Suprapubic skin (tissue), 4 donors: ENCODE data around the gene CAMTA1. TPM values are rescaled to one million over a fixed set of nuclear protein-coding genes. Genes with fewer than 3 reads are reported as not detected.
A peak's percentile ranks its signal among the peaks of the same experiment; 100 is the strongest.

Experiments
- DNase-seq, 2 donors: peaks; one replicate each; pipeline ENCODE4 v3.0.0-alpha.2; 2019; ENCODE audit warnings: low spot score in 2 of 2
- H3K27ac ChIP-seq: fragments of 200-600 bp; sonication (generic); one replicate; pipeline ENCODE4 v1.5.1; 2019
- H3K27me3 ChIP-seq: fragments of 200-600 bp; sonication (generic); one replicate; pipeline ENCODE4 v1.5.1; 2019
- H3K36me3 ChIP-seq: fragments of 200-600 bp; sonication (generic); one replicate; pipeline ENCODE4 v1.5.1; 2019
- H3K4me1 ChIP-seq: fragments of 200-600 bp; sonication (generic); one replicate; pipeline ENCODE4 v1.5.1; 2019
- H3K4me3 ChIP-seq: fragments of 200-600 bp; sonication (generic); one replicate; pipeline ENCODE4 v1.5.1; 2019; ENCODE audit warnings: mild to moderate bottlenecking
- H3K9me3 ChIP-seq: fragments of 200-600 bp; sonication (generic); one replicate; pipeline ENCODE4 v1.5.1; 2019
- CTCF ChIP-seq, 2 donors: fragments of 200-600 bp in 1 of 2; fragments of 450-650 bp in 1 of 2; sonication (generic) in 1 of 2; IDR thresholded peaks; one replicate each; pipeline ENCODE4 v1.5.1; 2016 to 2019; ENCODE audit warnings: antibody characterized with exemption in 2 of 2, mild to moderate bottlenecking in 1 of 2, moderate library complexity in 1 of 2
- EP300 ChIP-seq: sonication (generic); formaldehyde crosslinking; IDR thresholded peaks from one replicate; pipeline ENCODE4 v1.6.1; 2017; ENCODE audit warnings: antibody characterized with exemption
- POLR2A ChIP-seq, 2 donors: fragments of 450-650 bp; IDR thresholded peaks; one replicate each; pipeline ENCODE4 v1.6.1; 2017; ENCODE audit warnings: antibody characterized with exemption in 2 of 2, mild to moderate bottlenecking in 2 of 2, moderate library complexity in 2 of 2
- POLR2AphosphoS5 ChIP-seq, 3 donors: sonication (generic); formaldehyde crosslinking; IDR thresholded peaks; one replicate each; pipeline ENCODE4 v1.6.1; 2017; ENCODE audit warnings: antibody characterized with exemption in 3 of 3
- WGBS: methylation state at CpG from one replicate; pipeline ENCODE4 v1.1.5; 2018; 5-methylcytosine and 5-hydroxymethylcytosine counted together
- total RNA-seq, 4 donors: library from RNA; depleted of rRNA; stranded (reverse); fragments of >200 nt; gene quantifications; one replicate each; pipeline ENCODE4 v1.1.0, GENCODE V29; 2016

Gene CAMTA1
- total RNA-seq, 4 donors from 2014 or later = 40.4 to 54.1 (median 46.6) TPM

GRCh38 chr1:7393136-7393535 is 607.9 kb downstream of the CAMTA1 start:
- no peak overlapping the region for H3K27ac ChIP-seq
- H3K9me3 ChIP-seq = no peaks in the 10 kb centered on the region
- H3K27me3 ChIP-seq = no peaks in the 10 kb centered on the region
- H3K4me1 ChIP-seq = peaks cover 10% of the 10 kb centered on the region
- WGBS = 85% methylated on average over 1 of the region's 1 CpG
- TF ChIP-seq EP300 = no peak
- no peak for TF ChIP-seq POLR2A (IDR thresholded peaks at IDR 0.05)
- TF ChIP-seq POLR2AphosphoS5 (IDR thresholded peaks at IDR 0.05) = no peak
- no peak for TF ChIP-seq CTCF (IDR thresholded peaks at IDR 0.05)
- H3K4me3 ChIP-seq = no peak overlapping the region
- no peaks in the 10 kb centered on the region for H3K36me3 ChIP-seq
- DNase-seq = no peak

GRCh38 chr1:7395251-7395650 is 610.0 kb downstream of the CAMTA1 start:
- TF ChIP-seq POLR2A (IDR thresholded peaks at IDR 0.05) = no peak
- TF ChIP-seq CTCF (IDR thresholded peaks at IDR 0.05) = no peak
- no peak for TF ChIP-seq EP300
- no peak for TF ChIP-seq POLR2AphosphoS5 (IDR thresholded peaks at IDR 0.05)
- Histone ChIP-seq H3K36me3 (no peaks in the 10 kb centered on the region), H3K27ac (no peak overlapping the region), H3K4me1 (no peaks in the 10 kb centered on the region), H3K4me3 (no peak overlapping the region), H3K9me3 (no peaks in the 10 kb centered on the region), H3K27me3 (no peaks in the 10 kb centered on the region)
- no peak for DNase-seq
- 88% methylated on average over 1 of the region's 1 CpG for WGBS

- peak in 1 of 2 donors; percentile 11 for DNase-seq
- H3K4me1 ChIP-seq = no peaks in the 10 kb centered on the region
- H3K9me3 ChIP-seq = no peaks in the 10 kb centered on the region
- H3K4me3 ChIP-seq = no peak overlapping the region
- H3K27ac ChIP-seq = no peak overlapping the region
- 65% methylated on average over 1 of the region's 1 CpG for WGBS
- H3K36me3 ChIP-seq = no peaks in the 10 kb centered on the region
- H3K27me3 ChIP-seq = no peaks in the 10 kb centered on the region
- no peak for TF ChIP-seq EP300
- no peak for TF ChIP-seq POLR2A (IDR thresholded peaks at IDR 0.05)
- no peak for TF ChIP-seq POLR2AphosphoS5 (IDR thresholded peaks at IDR 0.05)
- TF ChIP-seq CTCF (IDR thresholded peaks at IDR 0.05) = no peak
These were observed 613.7 kb downstream of the CAMTA1 start for GRCh38 chr1:7398982-7399381.

- WGBS = 83% methylated on average over 1 of the region's 1 CpG
- no peak for DNase-seq
- H3K9me3 ChIP-seq = no peaks in the 10 kb centered on the region
- no peak overlapping the region for H3K27ac ChIP-seq
- H3K27me3 ChIP-seq = no peaks in the 10 kb centered on the region
- no peak overlapping the region for H3K4me3 ChIP-seq
- H3K4me1 ChIP-seq = no peaks in the 10 kb centered on the region
- H3K36me3 ChIP-seq = no peaks in the 10 kb centered on the region
- TF ChIP-seq POLR2A (IDR thresholded peaks at IDR 0.05) (no peak), POLR2AphosphoS5 (IDR thresholded peaks at IDR 0.05) (no peak), CTCF (IDR thresholded peaks at IDR 0.05) (no peak), EP300 (no peak)
These were observed 614.4 kb downstream of the CAMTA1 start for GRCh38 chr1:7399514-7400125.

GRCh38 chr1:7400566-7400965 is 615.3 kb downstream of the CAMTA1 start:
- peak; percentile 9 to 21 for DNase-seq
- no peak for TF ChIP-seq POLR2A (IDR thresholded peaks at IDR 0.05)
- no peak for TF ChIP-seq POLR2AphosphoS5 (IDR thresholded peaks at IDR 0.05)
- no peak overlapping the region for H3K4me3 ChIP-seq
- H3K4me1 ChIP-seq = no peaks in the 10 kb centered on the region
- H3K27ac ChIP-seq = no peak overlapping the region
- no peaks in the 10 kb centered on the region for H3K9me3 ChIP-seq
- 100% methylated on average over 1 of the region's 1 CpG for WGBS
- no peaks in the 10 kb centered on the region for H3K36me3 ChIP-seq
- H3K27me3 ChIP-seq = no peaks in the 10 kb centered on the region
